CD4-positive, CD25-positive, alpha-beta regulatory T cell (primary cell): ENCODE results near the gene ADGRV1. TPM values are rescaled to one million over a fixed set of nuclear protein-coding genes. Genes with fewer than 3 reads are reported as not detected.
A peak's percentile ranks its signal among the peaks of the same experiment; 100 is the strongest.
"Not testable (repeated sequence)": the region's sequence is repeated elsewhere in the genome, so short reads cannot be mapped to it uniquely, and the experiment has no call there.

Experiments
- ATAC-seq, 2 donors: fragments of 150-1000 bp; cut with Tn5 transposase; one replicate each; pipeline ENCODE4 v1.10.0; 2021; ENCODE audit warnings: low read depth in 2 of 2, moderate number of reproducible peaks in 2 of 2, moderate library complexity in 1 of 2
- DNase-seq, 3 donors: peaks; one replicate each; pipeline versions ENCODE4 v3.0.0 to v3.0.0-alpha.2; 2012 to 2022; ENCODE audit warnings: mixed read lengths in 1 of 3
- H3K27ac ChIP-seq: one replicate; pipeline ENCODE4 v1.7.0; 2013; ENCODE audit warnings: mild to moderate bottlenecking, low read length; ENCODE audit not compliant: insufficient read depth, poor library complexity, severe bottlenecking
- H3K27me3 ChIP-seq: one replicate; pipeline ENCODE4 v1.7.0; 2013; ENCODE audit warnings: low read length; ENCODE audit not compliant: control insufficient read depth, insufficient read depth
- H3K36me3 ChIP-seq: one replicate; pipeline ENCODE4 v1.7.0; 2013; ENCODE audit warnings: mild to moderate bottlenecking, low read length, moderate library complexity; ENCODE audit not compliant: control insufficient read depth, insufficient read depth
- H3K4me1 ChIP-seq: 2 replicates; pipeline ENCODE4 v1.7.0; 2013; ENCODE audit warnings: mild to moderate bottlenecking, low read length; ENCODE audit not compliant: insufficient read depth, control insufficient read depth, poor library complexity, severe bottlenecking
- H3K4me3 ChIP-seq: one replicate; pipeline ENCODE4 v1.7.0; 2013; ENCODE audit warnings: low read depth, mild to moderate bottlenecking, low read length, moderate library complexity
- H3K9me3 ChIP-seq, 2 experiments: 1 replicate in 1 of 2; 2 replicates in 1 of 2; pipeline ENCODE4 v1.7.0; 2013; ENCODE audit warnings: low read length in 2 of 2, mild to moderate bottlenecking in 1 of 2, moderate library complexity in 1 of 2; ENCODE audit not compliant: control insufficient read depth in 2 of 2
- H3K27ac Mint-ChIP-seq, 3 donors: one replicate each; pipeline ENCODE4 v1.8.0; 2020 to 2022; ENCODE audit warnings: mild to moderate bottlenecking in 3 of 3, mixed read lengths in 3 of 3, moderate library complexity in 2 of 3
- H3K27me3 Mint-ChIP-seq: one replicate; pipeline ENCODE4 v1.8.0; 2022; ENCODE audit warnings: mild to moderate bottlenecking, mixed read lengths
- H3K36me3 Mint-ChIP-seq: one replicate; pipeline ENCODE4 v1.8.0; 2020; ENCODE audit warnings: mixed read lengths
- H3K4me1 Mint-ChIP-seq, 4 donors: one replicate each; pipeline ENCODE4 v1.8.0; 2020 to 2022; ENCODE audit warnings: mixed read lengths in 4 of 4, mild to moderate bottlenecking in 1 of 4
- H3K4me3 Mint-ChIP-seq, 4 donors: one replicate each; pipeline ENCODE4 v1.8.0; 2020 to 2022; ENCODE audit warnings: mild to moderate bottlenecking in 4 of 4, mixed read lengths in 4 of 4, moderate library complexity in 3 of 4
- H3K9me3 Mint-ChIP-seq, 7 donors: one replicate each; pipeline ENCODE4 v1.8.0; 2020 to 2022; ENCODE audit warnings: mixed read lengths in 7 of 7, mild to moderate bottlenecking in 3 of 7, moderate library complexity in 2 of 7
- polyA plus RNA-seq, 4 donors: library from polyadenylated mRNA; unstranded; fragments of 300-500 nt; fragmentation: Illumina TruSeq; gene quantifications; one replicate each; pipeline ENCODE4 v1.2.3, GENCODE V29; 2021
- total RNA-seq: library from RNA; stranded (reverse); gene quantifications from one replicate; pipeline ENCODE4 v1.2.3, GENCODE V29; 2022

ADGRV1 gene
- total and polyA plus RNA-seq, 5 donors from 2014 or later: 0.42 to 0.52 TPM; not detected in 3

GRCh38 chr5:90793183-90793582 lies 234.6 kb downstream of the ADGRV1 start:
- DNase-seq: no peak
- Mint-ChIP-seq H3K27me3 (no peaks in the 10 kb centered on the region), H3K27ac (no peak overlapping the region), H3K4me3 (no peak overlapping the region), H3K9me3 (peaks cover 1 to 19% (median 6%) of the 10 kb centered on the region in 7 donors), H3K4me1 (no peaks in the 10 kb centered on the region), H3K36me3 (no peaks in the 10 kb centered on the region)
- Histone ChIP-seq H3K9me3 (no peaks in the 10 kb centered on the region), H3K36me3 (no peaks in the 10 kb centered on the region), H3K4me3 (no peak overlapping the region), H3K27ac (no peak overlapping the region), H3K27me3 (no peaks in the 10 kb centered on the region), H3K4me1 (no peaks in the 10 kb centered on the region)
- ATAC-seq: no peak

GRCh38 chr5:90796919-90797318 lies 238.3 kb downstream of the ADGRV1 start:
- not testable (repeated sequence) for H3K4me3 ChIP-seq, DNase-seq, H3K27ac ChIP-seq, H3K4me3 Mint-ChIP-seq, H3K36me3 Mint-ChIP-seq, ATAC-seq, H3K4me1 Mint-ChIP-seq, H3K27ac Mint-ChIP-seq, H3K27me3 ChIP-seq, H3K9me3 ChIP-seq, H3K27me3 Mint-ChIP-seq, H3K36me3 ChIP-seq, H3K4me1 ChIP-seq
- peaks cover 3 to 30% (median 8%) of the 10 kb centered on the region in 7 donors for H3K9me3 Mint-ChIP-seq

GRCh38 chr5:90800082-90800481 lies 241.5 kb downstream of the ADGRV1 start:
- H3K27me3 Mint-ChIP-seq, H3K4me3 Mint-ChIP-seq, H3K4me1 Mint-ChIP-seq, H3K36me3 ChIP-seq, H3K4me1 ChIP-seq, H3K27me3 ChIP-seq, H3K27ac Mint-ChIP-seq, ATAC-seq, H3K4me3 ChIP-seq, H3K27ac ChIP-seq, DNase-seq, H3K36me3 Mint-ChIP-seq, H3K9me3 ChIP-seq: not testable (repeated sequence)
- H3K9me3 Mint-ChIP-seq: peaks cover 3 to 30% (median 8%) of the 10 kb centered on the region in 7 donors

GRCh38 chr5:90800515-90800914 lies 241.9 kb downstream of the ADGRV1 start:
- H3K27ac Mint-ChIP-seq, H3K4me3 ChIP-seq, H3K27me3 ChIP-seq, ATAC-seq, H3K36me3 ChIP-seq, H3K27ac ChIP-seq, H3K4me3 Mint-ChIP-seq, H3K4me1 Mint-ChIP-seq, H3K9me3 ChIP-seq, H3K36me3 Mint-ChIP-seq, DNase-seq, H3K4me1 ChIP-seq, H3K27me3 Mint-ChIP-seq: not testable (repeated sequence)
- H3K9me3 Mint-ChIP-seq: peaks cover 3 to 30% (median 8%) of the 10 kb centered on the region in 7 donors

- H3K4me1 ChIP-seq: no peaks in the 10 kb centered on the region
- no peaks in the 10 kb centered on the region for H3K27me3 Mint-ChIP-seq
- H3K4me3 ChIP-seq: no peak overlapping the region
- H3K9me3 Mint-ChIP-seq: peaks cover 0 to 13% (median 2%) of the 10 kb centered on the region in 7 donors
- ATAC-seq: no peak
- no peaks in the 10 kb centered on the region for H3K27me3 ChIP-seq
- H3K36me3 ChIP-seq: no peaks in the 10 kb centered on the region
- peak in 1 of 3 donors; percentile 13 for DNase-seq
- H3K36me3 Mint-ChIP-seq: no peaks in the 10 kb centered on the region
- no peak overlapping the region for H3K27ac ChIP-seq
- no peak overlapping the region for H3K27ac Mint-ChIP-seq
- no peak overlapping the region for H3K4me3 Mint-ChIP-seq
- H3K9me3 ChIP-seq: no peaks in the 10 kb centered on the region
- H3K4me1 Mint-ChIP-seq: no peaks in the 10 kb centered on the region
Measured at GRCh38 chr5:90802474-90803317, 244.1 kb downstream of the ADGRV1 start.

- H3K27ac Mint-ChIP-seq: no peak overlapping the region
- H3K4me3 ChIP-seq: no peak overlapping the region
- peaks cover 0 to 11% (median 2%) of the 10 kb centered on the region in 7 donors for H3K9me3 Mint-ChIP-seq
- H3K4me3 Mint-ChIP-seq: no peak overlapping the region
- no peaks in the 10 kb centered on the region for H3K9me3 ChIP-seq
- no peaks in the 10 kb centered on the region for H3K36me3 Mint-ChIP-seq
- no peak overlapping the region for H3K27ac ChIP-seq
- no peaks in the 10 kb centered on the region for H3K4me1 Mint-ChIP-seq
- H3K4me1 ChIP-seq: no peaks in the 10 kb centered on the region
- no peaks in the 10 kb centered on the region for H3K27me3 Mint-ChIP-seq
- no peaks in the 10 kb centered on the region for H3K36me3 ChIP-seq
- ATAC-seq (no peak), DNase-seq (no peak)
- H3K27me3 ChIP-seq: no peaks in the 10 kb centered on the region
Measured at GRCh38 chr5:90803381-90803780, 244.8 kb downstream of the ADGRV1 start.

GRCh38 chr5:90803876-90804275 lies 245.3 kb downstream of the ADGRV1 start:
- H3K4me1 ChIP-seq: no peaks in the 10 kb centered on the region
- H3K4me3 ChIP-seq: no peak overlapping the region
- Mint-ChIP-seq H3K27ac (no peak overlapping the region), H3K4me1 (no peaks in the 10 kb centered on the region), H3K27me3 (no peaks in the 10 kb centered on the region), H3K36me3 (no peaks in the 10 kb centered on the region), H3K4me3 (no peak overlapping the region), H3K9me3 (peaks cover 0 to 10% (median 0%) of the 10 kb centered on the region in 7 donors)
- H3K27me3 ChIP-seq: no peaks in the 10 kb centered on the region
- H3K27ac ChIP-seq: no peak overlapping the region
- no peak for DNase-seq
- no peaks in the 10 kb centered on the region for H3K36me3 ChIP-seq
- no peaks in the 10 kb centered on the region for H3K9me3 ChIP-seq
- no peak for ATAC-seq

GRCh38 chr5:90807496-90807895 lies 248.9 kb downstream of the ADGRV1 start:
- no peak overlapping the region for H3K4me3 Mint-ChIP-seq
- H3K9me3 Mint-ChIP-seq: no peaks in the 10 kb centered on the region
- H3K36me3 Mint-ChIP-seq: no peaks in the 10 kb centered on the region

More at GRCh38 chr5:90807496-90807895, 248.9 kb downstream of the ADGRV1 start:
- DNase-seq (no peak), ATAC-seq (no peak)
- Mint-ChIP-seq H3K27ac (no peak overlapping the region), H3K27me3 (no peaks in the 10 kb centered on the region), H3K4me1 (no peaks in the 10 kb centered on the region)
- no peaks in the 10 kb centered on the region for H3K27me3 ChIP-seq
- H3K4me1 ChIP-seq: no peaks in the 10 kb centered on the region
- H3K36me3 ChIP-seq: no peaks in the 10 kb centered on the region
- no peaks in the 10 kb centered on the region for H3K9me3 ChIP-seq
- H3K4me3 ChIP-seq: no peak overlapping the region
- H3K27ac ChIP-seq: no peak overlapping the region
